ENCODE measurements around the gene TRAF5.

TRAF5 gene

DNA sequence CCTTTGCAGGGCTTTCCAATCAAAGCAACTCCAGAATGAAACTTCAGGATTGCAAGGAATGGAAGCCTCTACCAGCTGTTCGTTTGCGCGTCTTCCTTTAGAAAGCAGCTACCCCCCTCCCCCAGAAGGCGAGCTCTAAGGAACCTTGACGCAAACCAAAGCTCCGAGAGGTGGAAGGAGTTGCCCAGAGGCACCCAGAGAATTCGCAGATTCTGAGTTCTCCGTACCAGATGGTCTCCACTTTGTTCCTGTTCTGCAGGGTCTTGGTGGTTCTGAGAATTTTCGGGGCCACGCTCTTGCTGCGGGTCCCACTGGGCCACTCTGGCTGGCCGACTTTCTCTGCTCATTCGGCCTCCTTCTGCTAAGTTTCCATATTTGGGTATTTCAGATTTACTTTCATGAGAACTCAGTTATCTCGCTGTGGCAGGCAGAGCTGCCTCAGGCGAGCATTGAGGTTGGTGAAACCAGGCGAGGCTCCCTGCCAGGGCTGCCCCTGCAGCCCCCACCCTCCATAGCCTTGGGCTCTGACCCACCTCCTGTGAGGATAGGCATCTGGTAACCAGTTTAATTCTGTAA is 801 bp downstream of the TRAF5 start:
- TF ChIP-seq SIN3A (IDR thresholded peaks at IDR 0.05; ENCODE audit: borderline replicate concordance, insufficient read depth, low read length) (no peak), POLR2AphosphoS5 (IDR thresholded peaks at IDR 0.05; ENCODE audit: low read depth, low read length) (no peak), TAF1 (IDR thresholded peaks at IDR 0.05; ENCODE audit: borderline replicate concordance, insufficient read depth, low read length) (no peak), FOXP2 (optimal IDR thresholded peaks at IDR 0.05; ENCODE audit: borderline replicate concordance, extremely low read depth, extremely low read length, insufficient read depth) (no peak)
- TF ChIP-seq, protein P1, sequence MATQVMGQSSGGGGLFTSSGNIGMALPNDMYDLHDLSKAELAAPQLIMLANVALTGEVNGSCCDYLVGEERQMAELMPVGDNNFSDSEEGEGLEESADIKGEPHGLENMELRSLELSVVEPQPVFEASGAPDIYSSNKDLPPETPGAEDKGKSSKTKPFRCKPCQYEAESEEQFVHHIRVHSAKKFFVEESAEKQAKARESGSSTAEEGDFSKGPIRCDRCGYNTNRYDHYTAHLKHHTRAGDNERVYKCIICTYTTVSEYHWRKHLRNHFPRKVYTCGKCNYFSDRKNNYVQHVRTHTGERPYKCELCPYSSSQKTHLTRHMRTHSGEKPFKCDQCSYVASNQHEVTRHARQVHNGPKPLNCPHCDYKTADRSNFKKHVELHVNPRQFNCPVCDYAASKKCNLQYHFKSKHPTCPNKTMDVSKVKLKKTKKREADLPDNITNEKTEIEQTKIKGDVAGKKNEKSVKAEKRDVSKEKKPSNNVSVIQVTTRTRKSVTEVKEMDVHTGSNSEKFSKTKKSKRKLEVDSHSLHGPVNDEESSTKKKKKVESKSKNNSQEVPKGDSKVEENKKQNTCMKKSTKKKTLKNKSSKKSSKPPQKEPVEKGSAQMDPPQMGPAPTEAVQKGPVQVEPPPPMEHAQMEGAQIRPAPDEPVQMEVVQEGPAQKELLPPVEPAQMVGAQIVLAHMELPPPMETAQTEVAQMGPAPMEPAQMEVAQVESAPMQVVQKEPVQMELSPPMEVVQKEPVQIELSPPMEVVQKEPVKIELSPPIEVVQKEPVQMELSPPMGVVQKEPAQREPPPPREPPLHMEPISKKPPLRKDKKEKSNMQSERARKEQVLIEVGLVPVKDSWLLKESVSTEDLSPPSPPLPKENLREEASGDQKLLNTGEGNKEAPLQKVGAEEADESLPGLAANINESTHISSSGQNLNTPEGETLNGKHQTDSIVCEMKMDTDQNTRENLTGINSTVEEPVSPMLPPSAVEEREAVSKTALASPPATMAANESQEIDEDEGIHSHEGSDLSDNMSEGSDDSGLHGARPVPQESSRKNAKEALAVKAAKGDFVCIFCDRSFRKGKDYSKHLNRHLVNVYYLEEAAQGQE (IDR thresholded peaks at IDR 0.05; ENCODE audit: insufficient read depth in 1 of 2, low read depth in 2 of 2, low read length in 2 of 2), result no peak

DNA sequence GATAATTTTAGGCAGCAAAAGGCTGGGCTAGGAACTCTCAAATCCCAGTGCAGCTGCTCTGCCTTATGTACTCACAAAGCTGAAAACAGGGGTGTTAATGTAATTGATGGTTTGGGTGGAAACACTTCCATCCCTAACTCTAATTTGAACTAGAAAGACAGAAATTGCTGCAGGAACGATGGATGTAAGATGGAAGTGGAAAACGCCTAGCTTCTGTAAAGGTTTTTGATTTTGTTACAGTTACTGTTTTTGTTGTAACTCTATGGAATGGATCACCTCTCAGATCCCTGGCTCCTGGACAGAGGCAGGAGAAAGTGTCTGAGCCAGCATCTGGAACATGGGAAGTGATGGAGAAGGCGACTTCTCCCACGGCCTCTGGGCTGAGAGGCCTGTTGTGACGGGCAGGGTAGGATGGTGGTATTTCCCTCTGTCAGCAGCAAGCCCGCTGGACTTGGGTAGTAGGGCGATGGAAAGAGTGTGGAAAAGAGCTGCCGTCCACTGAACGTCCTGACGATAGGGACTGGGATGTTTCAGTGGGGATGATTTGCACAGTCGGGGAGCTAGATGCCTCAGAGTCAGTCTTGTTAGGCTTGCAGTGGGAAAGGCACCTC is 1.6 kb downstream of the TRAF5 start:
- TF ChIP-seq TAF1 (IDR thresholded peaks at IDR 0.05; ENCODE audit: borderline replicate concordance, insufficient read depth, low read length), result no peak
- TF ChIP-seq, protein P1 (IDR thresholded peaks at IDR 0.05; ENCODE audit: insufficient read depth in 1 of 2, low read depth in 2 of 2, low read length in 2 of 2), result no peak
- no peak for TF ChIP-seq SIN3A (IDR thresholded peaks at IDR 0.05; ENCODE audit: borderline replicate concordance, insufficient read depth, low read length)
- TF ChIP-seq FOXP2 (optimal IDR thresholded peaks at IDR 0.05; ENCODE audit: borderline replicate concordance, extremely low read depth, extremely low read length, insufficient read depth), result no peak
- no peak for TF ChIP-seq POLR2AphosphoS5 (IDR thresholded peaks at IDR 0.05; ENCODE audit: low read depth, low read length)

DNA sequence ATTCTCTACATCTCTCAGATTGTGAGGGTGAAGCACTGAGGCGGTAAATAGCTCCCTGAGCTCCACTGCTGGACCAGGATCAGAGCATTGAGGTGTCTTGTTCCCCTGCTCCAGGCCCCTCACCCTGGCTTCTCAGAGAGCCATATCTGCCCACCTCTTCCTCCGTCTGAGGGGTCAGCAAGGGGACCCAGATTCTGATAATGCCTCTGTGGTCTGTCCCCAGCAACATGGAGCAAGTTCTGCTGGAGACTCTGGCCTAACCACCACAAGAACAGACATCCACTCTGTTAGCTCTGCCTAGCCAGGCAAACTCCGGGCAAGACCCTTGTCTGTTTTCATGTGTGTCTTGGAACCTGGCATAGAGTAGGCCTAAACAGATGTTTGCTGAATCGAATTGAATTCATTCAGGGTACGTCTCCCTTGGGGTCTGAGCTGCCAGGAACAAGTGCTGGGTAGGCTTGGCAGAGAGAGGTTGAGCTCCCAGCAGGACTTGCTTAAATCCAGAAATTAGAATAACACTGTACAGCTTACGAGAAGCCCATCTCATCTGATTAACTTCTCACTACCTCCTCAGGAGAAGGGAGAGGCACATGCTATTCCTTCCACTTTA is 2.3 kb downstream of the TRAF5 start:
- TF ChIP-seq SIN3A (IDR thresholded peaks at IDR 0.05; ENCODE audit: borderline replicate concordance, insufficient read depth, low read length) (no peak), POLR2AphosphoS5 (IDR thresholded peaks at IDR 0.05; ENCODE audit: low read depth, low read length) (no peak), FOXP2 (optimal IDR thresholded peaks at IDR 0.05; ENCODE audit: borderline replicate concordance, extremely low read depth, extremely low read length, insufficient read depth) (no peak), TAF1 (IDR thresholded peaks at IDR 0.05; ENCODE audit: borderline replicate concordance, insufficient read depth, low read length) (no peak)
- TF ChIP-seq, protein P1 (IDR thresholded peaks at IDR 0.05; ENCODE audit: insufficient read depth in 1 of 2, low read depth in 2 of 2, low read length in 2 of 2), result no peak

DNA sequence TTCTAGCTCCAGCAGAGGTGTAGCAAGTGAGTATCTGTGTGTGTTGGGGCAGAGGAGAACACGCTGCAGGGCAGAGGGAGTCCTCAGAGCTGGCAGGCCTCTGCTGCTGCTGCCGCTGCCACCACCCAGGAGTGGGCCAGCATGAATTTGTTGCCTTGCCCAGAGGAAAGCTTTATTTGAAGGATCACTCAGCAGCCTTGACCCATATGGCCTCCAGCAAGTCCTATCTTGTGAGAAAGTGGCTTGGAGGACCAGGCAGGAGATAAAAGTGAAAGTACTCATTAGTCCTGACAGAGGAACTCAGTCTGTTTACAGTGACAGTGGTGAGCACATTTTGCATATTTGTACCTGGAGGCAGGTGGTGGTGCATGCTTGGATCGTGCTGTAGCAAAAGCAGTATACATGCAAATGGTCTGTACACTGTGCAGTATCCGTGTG is 3.1 kb downstream of the TRAF5 start:
- no peak for TF ChIP-seq POLR2AphosphoS5 (IDR thresholded peaks at IDR 0.05; ENCODE audit: low read depth, low read length)
- no peak for TF ChIP-seq FOXP2 (optimal IDR thresholded peaks at IDR 0.05; ENCODE audit: borderline replicate concordance, extremely low read depth, extremely low read length, insufficient read depth)
- TF ChIP-seq, protein P1 (IDR thresholded peaks at IDR 0.05; ENCODE audit: insufficient read depth in 1 of 2, low read depth in 2 of 2, low read length in 2 of 2), result no peak
- no peak for TF ChIP-seq TAF1 (IDR thresholded peaks at IDR 0.05; ENCODE audit: borderline replicate concordance, insufficient read depth, low read length)
- TF ChIP-seq SIN3A (IDR thresholded peaks at IDR 0.05; ENCODE audit: borderline replicate concordance, insufficient read depth, low read length), result no peak
